Ovary (tissue), 3 donors: Measurements from ENCODE around the gene BCAS1.
"Not testable (repeated sequence)": the region's sequence is repeated elsewhere in the genome, so short reads cannot be mapped to it uniquely, and the experiment has no call there.

Experiments used
- EP300 ChIP-seq: sonication (generic); formaldehyde crosslinking; IDR thresholded peaks from one replicate; pipeline ENCODE4 v1.6.1; 2017; ENCODE audit warnings: antibody characterized with exemption
- TF ChIP-seq, protein P1 (sequence below), 3 donors: fragments of 450-650 bp in 2 of 3; fragments of 200-600 bp in 1 of 3; IDR thresholded peaks; one replicate each; pipeline versions ENCODE4 v1.5.1 to v1.8.0; 2016 to 2022; ENCODE audit warnings: antibody characterized with exemption in 3 of 3, mild to moderate bottlenecking in 1 of 3
- donor health status: DM: no; HTN: no; CAD: no.

- TF ChIP-seq, protein P1, sequence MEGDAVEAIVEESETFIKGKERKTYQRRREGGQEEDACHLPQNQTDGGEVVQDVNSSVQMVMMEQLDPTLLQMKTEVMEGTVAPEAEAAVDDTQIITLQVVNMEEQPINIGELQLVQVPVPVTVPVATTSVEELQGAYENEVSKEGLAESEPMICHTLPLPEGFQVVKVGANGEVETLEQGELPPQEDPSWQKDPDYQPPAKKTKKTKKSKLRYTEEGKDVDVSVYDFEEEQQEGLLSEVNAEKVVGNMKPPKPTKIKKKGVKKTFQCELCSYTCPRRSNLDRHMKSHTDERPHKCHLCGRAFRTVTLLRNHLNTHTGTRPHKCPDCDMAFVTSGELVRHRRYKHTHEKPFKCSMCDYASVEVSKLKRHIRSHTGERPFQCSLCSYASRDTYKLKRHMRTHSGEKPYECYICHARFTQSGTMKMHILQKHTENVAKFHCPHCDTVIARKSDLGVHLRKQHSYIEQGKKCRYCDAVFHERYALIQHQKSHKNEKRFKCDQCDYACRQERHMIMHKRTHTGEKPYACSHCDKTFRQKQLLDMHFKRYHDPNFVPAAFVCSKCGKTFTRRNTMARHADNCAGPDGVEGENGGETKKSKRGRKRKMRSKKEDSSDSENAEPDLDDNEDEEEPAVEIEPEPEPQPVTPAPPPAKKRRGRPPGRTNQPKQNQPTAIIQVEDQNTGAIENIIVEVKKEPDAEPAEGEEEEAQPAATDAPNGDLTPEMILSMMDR (IDR thresholded peaks at IDR 0.05), result not testable (repeated sequence)
- TF ChIP-seq EP300, result not testable (repeated sequence)
Measured at GRCh38 chr20:53973882-53974281, 96.5 kb downstream of the BCAS1 start.
